Measurements from ENCODE around the gene EIF4E1B. TPM values are rescaled to one million over a fixed set of nuclear protein-coding genes. Genes with fewer than 3 reads are reported as not detected.

EIF4E1B gene
- total RNA-seq, 1 experiment from 2014 or later, result not detected

DNA sequence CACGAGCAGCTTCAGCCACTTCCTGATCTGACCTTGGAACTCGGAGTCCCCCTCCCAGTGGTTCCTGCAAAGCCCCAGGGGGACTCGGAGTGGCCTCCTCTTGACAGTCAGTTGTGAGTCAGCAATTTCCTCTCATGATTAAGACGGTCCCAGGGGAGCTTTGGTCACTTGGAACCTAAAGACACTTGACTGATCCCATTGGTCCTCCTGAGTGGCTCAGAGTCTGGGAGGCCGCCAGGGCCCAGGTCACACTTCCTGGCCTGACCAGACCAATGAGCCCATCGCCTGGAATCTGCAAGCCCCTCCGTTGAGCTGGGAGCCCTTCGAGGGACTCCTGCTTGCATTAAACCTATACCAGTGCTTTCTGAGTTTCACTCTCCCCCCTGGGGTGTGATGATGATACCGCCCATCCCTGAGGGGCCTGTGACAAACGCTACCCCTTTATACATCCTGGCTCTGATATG is 45.9 kb downstream of the EIF4E1B start:
- CTCF ChIA-PET, result interaction anchor here (0.6 kb wide), 1 partner anchor 10 kb away, joined by 3 read pairs; no protein-coding TSS in a partner anchor
- TF ChIP-seq, protein P1, sequence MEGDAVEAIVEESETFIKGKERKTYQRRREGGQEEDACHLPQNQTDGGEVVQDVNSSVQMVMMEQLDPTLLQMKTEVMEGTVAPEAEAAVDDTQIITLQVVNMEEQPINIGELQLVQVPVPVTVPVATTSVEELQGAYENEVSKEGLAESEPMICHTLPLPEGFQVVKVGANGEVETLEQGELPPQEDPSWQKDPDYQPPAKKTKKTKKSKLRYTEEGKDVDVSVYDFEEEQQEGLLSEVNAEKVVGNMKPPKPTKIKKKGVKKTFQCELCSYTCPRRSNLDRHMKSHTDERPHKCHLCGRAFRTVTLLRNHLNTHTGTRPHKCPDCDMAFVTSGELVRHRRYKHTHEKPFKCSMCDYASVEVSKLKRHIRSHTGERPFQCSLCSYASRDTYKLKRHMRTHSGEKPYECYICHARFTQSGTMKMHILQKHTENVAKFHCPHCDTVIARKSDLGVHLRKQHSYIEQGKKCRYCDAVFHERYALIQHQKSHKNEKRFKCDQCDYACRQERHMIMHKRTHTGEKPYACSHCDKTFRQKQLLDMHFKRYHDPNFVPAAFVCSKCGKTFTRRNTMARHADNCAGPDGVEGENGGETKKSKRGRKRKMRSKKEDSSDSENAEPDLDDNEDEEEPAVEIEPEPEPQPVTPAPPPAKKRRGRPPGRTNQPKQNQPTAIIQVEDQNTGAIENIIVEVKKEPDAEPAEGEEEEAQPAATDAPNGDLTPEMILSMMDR (conservative IDR thresholded peaks at IDR 0.05; ENCODE audit: low read depth, low read length), result no peak
- TF ChIP-seq EZH2 (IDR thresholded peaks at IDR 0.05; ENCODE audit: borderline replicate concordance, low read depth, low read length, poor library complexity, severe bottlenecking), result no peak
- POLR2A ChIA-PET (ENCODE audit: low non-redundant PET), result no interaction called here
- H3K4me3 ChIP-seq (ENCODE audit: low read depth, low read length, poor library complexity, severe bottlenecking), result no peak overlapping the region
- no peaks in the 10 kb centered on the region for H3K9me3 ChIP-seq (ENCODE audit: low read depth, low read length, poor library complexity, severe bottlenecking)
- peaks cover 15% of the 10 kb centered on the region for H3K4me1 ChIP-seq (ENCODE audit: insufficient read depth, low read length, poor library complexity, severe bottlenecking)
- H3K27me3 ChIP-seq (replicated peaks; ENCODE audit: insufficient read depth, low read depth, low read length, poor library complexity), result no peaks in the 10 kb centered on the region
- DNase-seq (ENCODE audit: low spot score), result peak; percentile 84
- H3K27ac ChIP-seq (ENCODE audit: low read depth, low read length, poor library complexity, severe bottlenecking), result peak overlapping the region; percentile 19
- no peaks in the 10 kb centered on the region for H3K36me3 ChIP-seq (ENCODE audit: insufficient read depth, low read length, poor library complexity, severe bottlenecking)
- intact Hi-C loops (cut with micrococcal nuclease; ENCODE audit: unreplicated experiment), result no loop called here
- no TSS peak for BruUV-seq (replicated peaks)

GRCh38 chr5:176677209-176677939 is 46.9 kb downstream of the EIF4E1B start:
- intact Hi-C loops (cut with micrococcal nuclease; ENCODE audit: unreplicated experiment), result no loop called here
- POLR2A ChIA-PET (ENCODE audit: low non-redundant PET), result no interaction called here
- CTCF ChIA-PET, result no interaction called here

GRCh38 chr5:176678584-176678983 is 48.1 kb downstream of the EIF4E1B start:
- H3K27me3 ChIP-seq (replicated peaks; ENCODE audit: insufficient read depth, low read depth, low read length, poor library complexity), result no peaks in the 10 kb centered on the region
- no peaks in the 10 kb centered on the region for H3K9me3 ChIP-seq (ENCODE audit: low read depth, low read length, poor library complexity, severe bottlenecking)
- H3K27ac ChIP-seq (ENCODE audit: low read depth, low read length, poor library complexity, severe bottlenecking), result no peak overlapping the region
- no peak for DNase-seq (ENCODE audit: low spot score)
- intact Hi-C loops (cut with micrococcal nuclease; ENCODE audit: unreplicated experiment), result no loop called here
- H3K36me3 ChIP-seq (ENCODE audit: insufficient read depth, low read length, poor library complexity, severe bottlenecking), result no peaks in the 10 kb centered on the region
- H3K4me1 ChIP-seq (ENCODE audit: insufficient read depth, low read length, poor library complexity, severe bottlenecking), result peaks cover 15% of the 10 kb centered on the region
- no TSS peak for BruUV-seq (replicated peaks)
- ChIA-PET CTCF (no interaction called here), POLR2A (ENCODE audit: low non-redundant PET) (no interaction called here)
- no peak overlapping the region for H3K4me3 ChIP-seq (ENCODE audit: low read depth, low read length, poor library complexity, severe bottlenecking)
- TF ChIP-seq, protein P1 (conservative IDR thresholded peaks at IDR 0.05; ENCODE audit: low read depth, low read length), result no peak
- no peak for TF ChIP-seq EZH2 (IDR thresholded peaks at IDR 0.05; ENCODE audit: borderline replicate concordance, low read depth, low read length, poor library complexity, severe bottlenecking)

More at GRCh38 chr5:176677209-176677939, 46.9 kb downstream of the EIF4E1B start:
- Histone ChIP-seq H3K9me3 (ENCODE audit: low read depth, low read length, poor library complexity, severe bottlenecking) (no peaks in the 10 kb centered on the region), H3K36me3 (ENCODE audit: insufficient read depth, low read length, poor library complexity, severe bottlenecking) (no peaks in the 10 kb centered on the region), H3K27me3 (replicated peaks; ENCODE audit: insufficient read depth, low read depth, low read length, poor library complexity) (no peaks in the 10 kb centered on the region), H3K4me3 (ENCODE audit: low read depth, low read length, poor library complexity, severe bottlenecking) (no peak overlapping the region), H3K4me1 (ENCODE audit: insufficient read depth, low read length, poor library complexity, severe bottlenecking) (peaks cover 15% of the 10 kb centered on the region), H3K27ac (ENCODE audit: low read depth, low read length, poor library complexity, severe bottlenecking) (no peak overlapping the region)
- no TSS peak for BruUV-seq (replicated peaks)
- TF ChIP-seq, protein P1 (conservative IDR thresholded peaks at IDR 0.05; ENCODE audit: low read depth, low read length), result no peak
- TF ChIP-seq EZH2 (IDR thresholded peaks at IDR 0.05; ENCODE audit: borderline replicate concordance, low read depth, low read length, poor library complexity, severe bottlenecking), result no peak
- no peak for DNase-seq (ENCODE audit: low spot score)
